H9 (cell line): Measurements from ENCODE around the gene LGR5. TPM values are rescaled to one million over a fixed set of nuclear protein-coding genes. Genes with fewer than 3 reads are reported as not detected.

Experiments
- DNase-seq: peaks from one replicate; pipeline ENCODE4 v3.0.0-alpha.2; 2017
- H2AFZ ChIP-seq: one replicate; pipeline ENCODE4 v1.6.1; 2013; ENCODE audit warnings: mild to moderate bottlenecking, low read length, control low read depth, moderate library complexity
- H2AK5ac ChIP-seq: 2 replicates; pipeline ENCODE4 v1.6.1; 2013; ENCODE audit warnings: low read length, control low read depth, mixed read lengths; ENCODE audit not compliant: insufficient read length
- H2BK120ac ChIP-seq: one replicate; pipeline ENCODE4 v1.6.1; 2013; ENCODE audit warnings: low read depth, mild to moderate bottlenecking, low read length, control low read depth, inconsistent platforms; ENCODE audit not compliant: poor library complexity, severe bottlenecking
- H2BK12ac ChIP-seq: 2 replicates; pipeline ENCODE4 v1.6.1; 2013; ENCODE audit warnings: low read length, control low read depth, mixed read lengths, low read depth; ENCODE audit not compliant: insufficient read length
- H2BK15ac ChIP-seq: 2 replicates; pipeline ENCODE4 v1.6.1; 2013; ENCODE audit warnings: low read depth, low read length, control low read depth
- H2BK20ac ChIP-seq: one replicate; pipeline ENCODE4 v1.6.1; 2013; ENCODE audit warnings: low read depth, mild to moderate bottlenecking, low read length, control low read depth, inconsistent platforms; ENCODE audit not compliant: poor library complexity, severe bottlenecking
- H2BK5ac ChIP-seq: 2 replicates; pipeline ENCODE4 v1.6.1; 2013; ENCODE audit warnings: low read length, control low read depth, mixed read lengths; ENCODE audit not compliant: insufficient read length
- H3K14ac ChIP-seq: 2 replicates; pipeline ENCODE4 v1.6.1; 2013; ENCODE audit warnings: low read length, control low read depth; ENCODE audit not compliant: insufficient read depth
- H3K18ac ChIP-seq: 2 replicates; pipeline ENCODE4 v1.6.1; 2013; ENCODE audit warnings: low read depth, mild to moderate bottlenecking, mixed read lengths, low read length, control low read depth; ENCODE audit not compliant: insufficient read length
- H3K23ac ChIP-seq: 2 replicates; pipeline ENCODE4 v1.6.1; 2013; ENCODE audit warnings: low read length, control low read depth, mixed read lengths, low read depth; ENCODE audit not compliant: insufficient read length
- H3K23me2 ChIP-seq: 2 replicates; pipeline ENCODE4 v1.6.1; 2013; ENCODE audit warnings: low read depth, mild to moderate bottlenecking, mixed read lengths, low read length, control low read depth; ENCODE audit not compliant: insufficient read length, poor library complexity, severe bottlenecking
- H3K27ac ChIP-seq: 2 replicates; pipeline ENCODE4 v1.5.1; 2013; ENCODE audit warnings: low read length, control low read depth, mixed read lengths, low read depth; ENCODE audit not compliant: insufficient read length
- H3K27me3 ChIP-seq: 2 replicates; pipeline ENCODE4 v1.6.1; 2013; ENCODE audit warnings: low read length, control low read depth, inconsistent platforms; ENCODE audit not compliant: insufficient read depth
- H3K4ac ChIP-seq: 2 replicates; pipeline ENCODE4 v1.6.1; 2013; ENCODE audit warnings: low read depth, mild to moderate bottlenecking, control low read depth, inconsistent platforms, low read length, moderate library complexity
- H3K4me1 ChIP-seq: 2 replicates; pipeline ENCODE4 v1.6.1; 2013; ENCODE audit warnings: low read length, control low read depth, inconsistent platforms; ENCODE audit not compliant: insufficient read depth
- H3K4me2 ChIP-seq: 2 replicates; pipeline ENCODE4 v1.6.1; 2013; ENCODE audit warnings: low read length, control low read depth, mixed read lengths; ENCODE audit not compliant: insufficient read length, insufficient read depth
- H3K56ac ChIP-seq: 2 replicates; pipeline ENCODE4 v1.6.1; 2013; ENCODE audit warnings: low read depth, mild to moderate bottlenecking, mixed read lengths, low read length, control low read depth; ENCODE audit not compliant: insufficient read length
- H3K79me1 ChIP-seq: 2 replicates; pipeline ENCODE4 v1.6.1; 2013; ENCODE audit warnings: low read depth, mild to moderate bottlenecking, moderate library complexity, low read length, control low read depth, inconsistent platforms; ENCODE audit not compliant: insufficient read depth, poor library complexity, severe bottlenecking
- H3K79me2 ChIP-seq: 2 replicates; pipeline ENCODE4 v1.6.1; 2013; ENCODE audit warnings: low read length, control low read depth, inconsistent platforms; ENCODE audit not compliant: insufficient read depth
- H3K9ac ChIP-seq: 2 replicates; pipeline ENCODE4 v1.6.1; 2013; ENCODE audit warnings: low read length, control low read depth, mixed read lengths; ENCODE audit not compliant: insufficient read length; ENCODE audit errors: extremely low read depth
- H3K9me3 ChIP-seq: one replicate; pipeline ENCODE4 v1.6.1; 2013; ENCODE audit warnings: low read depth, low read length, inconsistent platforms; ENCODE audit not compliant: control insufficient read depth
- H3T11ph ChIP-seq: one replicate; pipeline ENCODE4 v1.6.1; 2013; ENCODE audit warnings: mild to moderate bottlenecking, low read length, control low read depth, inconsistent platforms
- H4K20me1 ChIP-seq: one replicate; pipeline ENCODE4 v1.6.1; 2013; ENCODE audit not compliant: control insufficient read depth, insufficient read length, insufficient read depth
- H4K5ac ChIP-seq: 2 replicates; pipeline ENCODE4 v1.6.1; 2013; ENCODE audit warnings: low read depth, mild to moderate bottlenecking, mixed read lengths, low read length, control low read depth; ENCODE audit not compliant: insufficient read length
- H4K8ac ChIP-seq: replicated peaks from 2 replicates; pipeline ENCODE4 v1.6.1; 2013; ENCODE audit warnings: low read length, control low read depth, mixed read lengths, low read depth; ENCODE audit not compliant: insufficient read length
- H4K91ac ChIP-seq: 2 replicates; pipeline ENCODE4 v1.6.1; 2013; ENCODE audit warnings: low read depth, mild to moderate bottlenecking, moderate library complexity, mixed read lengths, low read length, control low read depth; ENCODE audit not compliant: insufficient read length
- H3K27ac Mint-ChIP-seq, 3 experiments: 2 replicates in 2 of 3; 3 replicates in 1 of 3; pipeline ENCODE4 v1.8.0; 2020 to 2021; ENCODE audit warnings: mixed read lengths in 3 of 3, mild to moderate bottlenecking in 1 of 3, moderate library complexity in 1 of 3
- H3K27me3 Mint-ChIP-seq: 2 replicates; pipeline ENCODE4 v1.8.0; 2021; ENCODE audit warnings: low read depth, mild to moderate bottlenecking, moderate library complexity, mixed read lengths
- H3K36me3 Mint-ChIP-seq, 3 experiments: 2 replicates in 2 of 3; 3 replicates in 1 of 3; pipeline ENCODE4 v1.8.0; 2020 to 2021; ENCODE audit warnings: low read depth in 3 of 3, mixed read lengths in 3 of 3; ENCODE audit not compliant: insufficient read depth in 1 of 3
- H3K4me1 Mint-ChIP-seq, 2 experiments: 2 replicates each; pipeline ENCODE4 v1.8.0; 2020; ENCODE audit warnings: mixed read lengths in 2 of 2
- H3K4me3 Mint-ChIP-seq, 2 experiments: 2 replicates in 1 of 2; 3 replicates in 1 of 2; pipeline ENCODE4 v1.8.0; 2020 to 2021; ENCODE audit warnings: mild to moderate bottlenecking in 2 of 2, mixed read lengths in 2 of 2, moderate library complexity in 1 of 2
- H3K9me3 Mint-ChIP-seq, 2 experiments: 2 replicates in 1 of 2; 3 replicates in 1 of 2; pipeline ENCODE4 v1.8.0; 2020; ENCODE audit warnings: mild to moderate bottlenecking in 2 of 2, mixed read lengths in 2 of 2, moderate library complexity in 1 of 2
- total RNA-seq: library from RNA; stranded (reverse); gene quantifications from 2 replicates; pipeline ENCODE4 v1.2.1, GENCODE V29; 2021
- TF ChIP-seq, protein P1 (sequence below): fragments of 200-600 bp; sonication (generic); conservative IDR thresholded peaks from 3 replicates; pipeline ENCODE4 v1.8.0; 2021; ENCODE audit warnings: antibody characterized with exemption, mild to moderate bottlenecking

The LGR5 gene
- total RNA-seq, 1 experiment from 2014 or later, result 0.09 TPM

DNA sequence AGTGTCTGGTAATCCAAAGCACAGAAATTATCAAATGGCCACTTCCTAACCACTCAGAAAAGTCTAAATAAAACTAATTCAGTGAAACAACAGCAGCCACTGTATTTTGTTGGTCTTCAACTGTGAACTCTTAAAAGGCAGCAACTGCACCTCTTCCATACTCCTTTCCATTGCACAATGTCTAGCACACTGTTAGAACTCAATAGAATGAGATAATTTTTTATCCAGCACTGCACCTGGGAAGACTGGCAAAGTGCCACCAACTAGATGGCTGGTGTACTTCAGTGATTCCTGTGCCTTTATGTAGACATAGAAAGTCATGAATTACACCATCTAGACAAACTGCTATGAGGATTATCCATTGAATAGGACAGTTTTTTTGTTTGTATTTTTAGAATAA lies 26.2 kb downstream of the LGR5 start:
- DNase-seq, result no peak
- Mint-ChIP-seq H3K4me3 (no peak overlapping the region), H3K9me3 (no peaks in the 10 kb centered on the region), H3K36me3 (no peaks in the 10 kb centered on the region), H3K4me1 (peaks cover 6 to 8% of the 10 kb centered on the region in 2 experiments), H3K27me3 (no peaks in the 10 kb centered on the region), H3K27ac (no peak overlapping the region)
- no peak overlapping the region for H3K18ac ChIP-seq
- no peak overlapping the region for H3K56ac ChIP-seq
- H3K23ac ChIP-seq, result no peak overlapping the region
- no peak overlapping the region for H3K4me2 ChIP-seq
- no peaks in the 10 kb centered on the region for H4K20me1 ChIP-seq
- H3K79me2 ChIP-seq, result no peaks in the 10 kb centered on the region
- no peak overlapping the region for H2BK5ac ChIP-seq
- no peaks in the 10 kb centered on the region for H3K79me1 ChIP-seq
- H4K8ac ChIP-seq, result no peak overlapping the region
- H4K5ac ChIP-seq, result no peak overlapping the region
- H3K4me1 ChIP-seq, result no peaks in the 10 kb centered on the region
- no peak overlapping the region for H4K91ac ChIP-seq
- H3K27ac ChIP-seq, result no peak overlapping the region
- H2BK20ac ChIP-seq, result no peak overlapping the region
- no peak overlapping the region for H2AK5ac ChIP-seq
- TF ChIP-seq, protein P1, sequence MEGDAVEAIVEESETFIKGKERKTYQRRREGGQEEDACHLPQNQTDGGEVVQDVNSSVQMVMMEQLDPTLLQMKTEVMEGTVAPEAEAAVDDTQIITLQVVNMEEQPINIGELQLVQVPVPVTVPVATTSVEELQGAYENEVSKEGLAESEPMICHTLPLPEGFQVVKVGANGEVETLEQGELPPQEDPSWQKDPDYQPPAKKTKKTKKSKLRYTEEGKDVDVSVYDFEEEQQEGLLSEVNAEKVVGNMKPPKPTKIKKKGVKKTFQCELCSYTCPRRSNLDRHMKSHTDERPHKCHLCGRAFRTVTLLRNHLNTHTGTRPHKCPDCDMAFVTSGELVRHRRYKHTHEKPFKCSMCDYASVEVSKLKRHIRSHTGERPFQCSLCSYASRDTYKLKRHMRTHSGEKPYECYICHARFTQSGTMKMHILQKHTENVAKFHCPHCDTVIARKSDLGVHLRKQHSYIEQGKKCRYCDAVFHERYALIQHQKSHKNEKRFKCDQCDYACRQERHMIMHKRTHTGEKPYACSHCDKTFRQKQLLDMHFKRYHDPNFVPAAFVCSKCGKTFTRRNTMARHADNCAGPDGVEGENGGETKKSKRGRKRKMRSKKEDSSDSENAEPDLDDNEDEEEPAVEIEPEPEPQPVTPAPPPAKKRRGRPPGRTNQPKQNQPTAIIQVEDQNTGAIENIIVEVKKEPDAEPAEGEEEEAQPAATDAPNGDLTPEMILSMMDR, result no peak
- H3K14ac ChIP-seq, result no peak overlapping the region
- H3T11ph ChIP-seq, result no peak overlapping the region
- H3K4ac ChIP-seq, result no peak overlapping the region
- no peak overlapping the region for H3K9ac ChIP-seq
- H3K23me2 ChIP-seq, result no peaks in the 10 kb centered on the region
- no peak overlapping the region for H2BK120ac ChIP-seq
- H2BK15ac ChIP-seq, result no peak overlapping the region
- H3K27me3 ChIP-seq, result no peaks in the 10 kb centered on the region
- H2BK12ac ChIP-seq, result no peak overlapping the region
- H3K9me3 ChIP-seq, result no peaks in the 10 kb centered on the region
- H2AFZ ChIP-seq, result no peak overlapping the region
